ENCODE results near the gene KBTBD4. TPM values are rescaled to one million over a fixed set of nuclear protein-coding genes. Genes with fewer than 3 reads are reported as not detected.

Gene KBTBD4
- total RNA-seq, 1 donor from 2014 or later: 12.3 TPM

DNA sequence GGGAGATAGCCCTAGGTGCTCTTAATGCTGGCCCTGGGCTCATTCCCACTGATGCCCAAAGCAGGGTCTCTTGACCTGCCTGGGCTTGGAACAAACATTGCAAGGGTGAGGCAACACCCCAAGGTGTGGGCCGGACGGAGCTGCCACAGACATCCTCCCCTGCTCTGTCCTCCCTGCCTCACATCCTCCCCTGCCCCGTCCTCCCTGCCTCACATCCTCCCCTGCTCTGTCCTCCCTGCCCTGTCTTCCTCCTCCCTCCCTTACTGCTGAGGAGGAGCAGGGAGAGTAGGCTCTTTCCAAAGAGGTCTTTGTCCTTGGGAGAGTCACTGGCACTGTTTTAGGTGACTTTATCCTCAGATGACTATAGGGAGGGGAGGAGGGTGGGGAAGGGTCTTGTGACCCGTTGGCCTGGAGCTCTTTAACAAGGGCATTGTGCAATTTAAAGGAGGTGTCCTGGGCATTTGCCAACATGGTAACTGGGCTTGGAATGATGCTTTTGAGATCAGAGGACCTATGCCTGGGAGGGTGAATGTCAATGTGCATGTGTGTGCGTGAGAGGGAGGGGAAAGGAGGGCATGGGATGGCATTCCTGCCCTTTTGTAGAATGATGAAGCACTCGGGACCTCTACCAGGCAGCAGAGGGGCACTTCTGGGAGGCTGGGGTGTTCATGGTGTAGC lies 8.4 kb upstream of the KBTBD4 start:
- no peak for DNase-seq (ENCODE audit: low read depth)
- TF ChIP-seq, protein P1, sequence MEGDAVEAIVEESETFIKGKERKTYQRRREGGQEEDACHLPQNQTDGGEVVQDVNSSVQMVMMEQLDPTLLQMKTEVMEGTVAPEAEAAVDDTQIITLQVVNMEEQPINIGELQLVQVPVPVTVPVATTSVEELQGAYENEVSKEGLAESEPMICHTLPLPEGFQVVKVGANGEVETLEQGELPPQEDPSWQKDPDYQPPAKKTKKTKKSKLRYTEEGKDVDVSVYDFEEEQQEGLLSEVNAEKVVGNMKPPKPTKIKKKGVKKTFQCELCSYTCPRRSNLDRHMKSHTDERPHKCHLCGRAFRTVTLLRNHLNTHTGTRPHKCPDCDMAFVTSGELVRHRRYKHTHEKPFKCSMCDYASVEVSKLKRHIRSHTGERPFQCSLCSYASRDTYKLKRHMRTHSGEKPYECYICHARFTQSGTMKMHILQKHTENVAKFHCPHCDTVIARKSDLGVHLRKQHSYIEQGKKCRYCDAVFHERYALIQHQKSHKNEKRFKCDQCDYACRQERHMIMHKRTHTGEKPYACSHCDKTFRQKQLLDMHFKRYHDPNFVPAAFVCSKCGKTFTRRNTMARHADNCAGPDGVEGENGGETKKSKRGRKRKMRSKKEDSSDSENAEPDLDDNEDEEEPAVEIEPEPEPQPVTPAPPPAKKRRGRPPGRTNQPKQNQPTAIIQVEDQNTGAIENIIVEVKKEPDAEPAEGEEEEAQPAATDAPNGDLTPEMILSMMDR (conservative IDR thresholded peaks at IDR 0.05; ENCODE audit: low read depth, low read length): no peak
- H3K4me3 ChIP-seq (ENCODE audit: low read depth, low read length): no peak overlapping the region

DNA sequence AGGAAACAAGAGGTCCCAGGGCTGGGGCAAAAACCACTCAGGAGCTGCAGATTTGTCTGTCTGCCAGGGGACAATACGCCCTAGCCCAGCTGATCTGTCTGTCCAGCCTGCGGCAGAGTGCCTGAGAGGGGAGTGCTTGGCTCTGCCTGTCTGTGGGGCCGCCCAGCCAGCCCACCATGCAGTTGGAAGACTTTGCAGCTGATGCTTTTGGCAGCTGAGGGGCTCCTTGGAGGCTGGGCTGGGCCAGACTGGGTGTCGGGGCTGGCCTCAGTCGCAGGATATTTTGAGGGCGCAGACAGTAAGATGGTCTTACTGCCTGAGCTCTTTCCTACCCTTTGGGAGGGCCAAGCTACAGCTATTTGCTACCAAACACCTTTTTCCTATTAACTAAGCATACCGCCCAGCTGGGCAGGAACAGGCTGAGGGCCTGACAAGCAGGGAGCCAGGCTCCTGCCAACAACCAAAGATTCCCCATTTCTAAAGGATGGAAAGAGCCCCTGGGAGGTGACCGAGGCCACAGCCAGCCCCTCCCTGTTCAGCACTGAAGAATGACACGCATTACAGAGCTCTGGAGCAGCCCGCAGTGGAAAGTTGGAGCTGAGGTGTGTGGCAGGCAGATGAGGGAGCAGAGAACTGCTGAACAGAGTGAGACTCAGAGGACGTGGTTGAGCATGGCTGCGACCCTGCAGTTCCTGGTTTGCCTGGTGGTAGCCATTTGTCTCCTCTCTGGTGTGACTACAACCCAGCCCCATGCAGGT lies 7.5 kb upstream of the KBTBD4 start, which contains the start of gene FAM180B:
Gene FAM180B (plus strand): TSS at position 581 of the 758 bp plus-strand sequence. CDS start 91 bp downstream, at position 672.
- TF ChIP-seq, protein P1 (conservative IDR thresholded peaks at IDR 0.05; ENCODE audit: low read depth, low read length): no peak
- no peak for DNase-seq (ENCODE audit: low read depth)
- H3K4me3 ChIP-seq (ENCODE audit: low read depth, low read length): no peak within 1 kb of the TSS

DNA sequence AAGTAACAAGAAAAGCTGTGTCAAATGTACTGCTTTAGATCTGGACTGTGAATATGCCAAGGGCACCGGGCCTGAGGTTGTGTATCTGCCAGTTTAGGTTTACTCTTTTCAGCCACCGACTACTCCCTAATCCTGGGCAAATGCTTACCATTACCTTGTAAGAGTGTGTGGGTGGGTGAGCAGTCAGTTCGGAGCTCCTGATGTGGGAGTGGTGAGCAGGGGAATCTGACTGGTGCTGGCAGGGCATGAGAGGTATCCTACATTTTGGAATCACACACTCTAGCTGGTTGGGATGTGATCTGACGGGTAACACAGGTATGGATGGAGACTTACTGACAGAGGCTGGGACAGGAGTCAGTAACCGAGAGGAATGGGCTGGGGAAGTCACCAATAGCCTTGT lies 5.1 kb upstream of the KBTBD4 start:
- no peak for DNase-seq (ENCODE audit: low read depth)
- TF ChIP-seq, protein P1 (conservative IDR thresholded peaks at IDR 0.05; ENCODE audit: low read depth, low read length): no peak
- H3K4me3 ChIP-seq (ENCODE audit: low read depth, low read length): no peak overlapping the region

DNA sequence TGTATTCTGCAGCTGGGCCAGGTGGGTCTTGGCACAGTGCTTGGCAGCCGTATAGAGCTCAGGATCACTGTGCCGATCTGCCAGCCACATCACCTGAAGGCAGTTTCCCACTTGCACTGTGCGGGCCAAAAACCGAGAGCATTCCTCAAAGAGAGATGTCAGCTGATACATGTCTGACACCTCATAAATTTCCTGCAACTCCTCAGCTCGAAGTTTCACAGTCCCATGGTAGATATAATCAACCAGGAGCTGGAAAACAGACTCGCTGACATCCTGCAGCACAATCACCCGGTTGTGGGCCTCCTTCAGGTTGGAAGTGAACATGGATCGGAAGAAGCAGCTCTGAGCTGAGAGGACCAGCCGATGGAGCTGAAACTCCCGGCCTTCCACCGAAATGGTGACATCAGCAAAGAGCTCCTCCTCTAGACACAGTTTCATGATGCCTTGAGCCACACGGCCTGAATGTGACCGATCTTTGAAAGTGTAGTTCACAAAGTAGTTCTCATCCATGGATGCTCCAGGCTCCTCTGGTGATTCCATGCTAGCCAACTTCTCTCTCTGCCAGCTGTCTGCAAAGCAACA lies 1.2 kb downstream of the KBTBD4 start:
- H3K4me3 ChIP-seq (ENCODE audit: low read depth, low read length): peak overlapping the region; percentile 95
- TF ChIP-seq, protein P1 (conservative IDR thresholded peaks at IDR 0.05; ENCODE audit: low read depth, low read length): no peak
- no peak for DNase-seq (ENCODE audit: low read depth)

DNA sequence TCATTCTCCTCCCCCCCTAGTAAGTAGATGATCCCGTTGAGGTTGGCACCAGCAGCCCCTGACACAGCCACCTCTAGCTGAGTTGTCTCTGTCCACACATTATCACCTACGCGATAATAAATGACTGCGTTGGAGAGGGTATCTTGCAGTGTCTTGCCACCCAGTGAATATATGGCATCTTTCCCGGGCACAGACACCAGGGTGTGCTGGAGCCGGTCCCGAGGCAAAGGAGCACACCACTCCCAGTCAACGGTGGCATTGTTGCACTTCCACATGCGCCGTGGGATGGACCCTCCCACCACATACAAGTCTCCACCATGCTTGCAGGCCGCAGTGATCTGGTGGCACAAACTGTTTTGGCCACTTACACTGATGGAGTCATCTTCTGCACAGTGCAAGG lies 5.4 kb downstream of the KBTBD4 start:
- TF ChIP-seq, protein P1 (conservative IDR thresholded peaks at IDR 0.05; ENCODE audit: low read depth, low read length): no peak

DNA sequence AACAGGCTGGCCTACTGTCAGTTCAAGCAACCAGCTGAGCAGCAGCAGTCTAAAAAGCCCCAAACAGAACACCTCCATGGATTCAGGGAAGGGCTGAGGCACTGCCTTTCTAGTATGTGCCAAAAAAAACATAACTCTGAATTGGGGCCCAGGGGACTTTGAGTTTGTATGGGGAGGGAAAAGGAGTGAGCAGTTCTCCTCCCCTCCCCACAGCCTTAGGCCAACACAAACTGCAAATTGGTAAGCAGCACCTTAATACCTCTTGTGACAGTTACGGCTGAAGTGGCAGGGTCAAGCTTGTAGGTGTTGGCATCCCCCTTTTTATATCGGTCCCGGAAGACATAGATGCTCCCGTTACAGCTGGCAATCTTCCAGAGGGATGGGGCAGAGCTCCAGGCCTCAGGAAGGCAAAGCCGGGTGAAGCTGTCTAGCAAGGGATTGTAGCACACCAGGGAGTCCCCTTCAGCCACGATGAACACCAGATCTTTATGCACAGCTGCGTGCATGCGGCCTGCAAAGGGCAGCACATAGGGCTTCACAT lies 6.0 kb downstream of the KBTBD4 start:
- no peak overlapping the region for H3K4me3 ChIP-seq (ENCODE audit: low read depth, low read length)
- TF ChIP-seq, protein P1 (conservative IDR thresholded peaks at IDR 0.05; ENCODE audit: low read depth, low read length): no peak
- DNase-seq (ENCODE audit: low read depth): no peak

More for the DNA sequence above, 5.4 kb downstream of the KBTBD4 start:
- H3K4me3 ChIP-seq (ENCODE audit: low read depth, low read length): no peak overlapping the region
- DNase-seq (ENCODE audit: low read depth): no peak

All from epithelial cell of proximal tubule (primary cell).